H1 (cell line): ENCODE data around the gene FAM43B. TPM values are rescaled to one million over a fixed set of nuclear protein-coding genes. Genes with fewer than 3 reads are reported as not detected.
A peak's percentile ranks its signal among the peaks of the same experiment; 100 is the strongest.

ENCODE experiments used
- CTCF ChIA-PET: fragments of 300-600 bp; sonication (Branson Sonifier 250); formaldehyde crosslinking; loops from one replicate; lab custom pipeline; 2021; ENCODE audit not compliant: partially characterized antibody; lab: Charles Lee
- POLR2A ChIA-PET: fragments of 300-600 bp; sonication (Branson Sonifier 250); formaldehyde crosslinking; loops from one replicate; lab custom pipeline; 2021; ENCODE audit warnings: inconsistent platforms; ENCODE audit not compliant: partially characterized antibody; lab: Charles Lee
- DNase-seq, 2 experiments: peaks; one replicate each; pipeline versions ENCODE4 v3.0.0 to v3.0.0-alpha.2; 2010 to 2022; ENCODE audit warnings: low spot score in 2 of 2, low read depth in 1 of 2, mixed read lengths in 1 of 2
- FAIRE-seq: peaks from 2 replicates; lab custom pipeline; 2011; peaks lifted over from hg19 to GRCh38; lab: Jason Lieb, UNC
- H2AFZ ChIP-seq: 2 replicates; pipeline ENCODE4 v1.8.1; 2012; ENCODE audit warnings: low read length, inconsistent platforms
- H2AK5ac ChIP-seq: 2 replicates; pipeline ENCODE4 v1.6.1; 2013; ENCODE audit warnings: low read depth, low read length
- H2BK120ac ChIP-seq: replicated peaks from 2 replicates; pipeline ENCODE3; 2013; ENCODE audit warnings: low read depth, low read length, inconsistent platforms
- H2BK12ac ChIP-seq: 2 replicates; pipeline ENCODE4 v1.6.1; 2013; ENCODE audit warnings: low read depth, low read length
- H2BK15ac ChIP-seq: 2 replicates; pipeline ENCODE4 v1.6.1; 2013; ENCODE audit warnings: low read length
- H2BK20ac ChIP-seq: 2 replicates; pipeline ENCODE4 v1.6.1; 2013; ENCODE audit warnings: low read length
- H2BK5ac ChIP-seq: 2 replicates; pipeline ENCODE4 v1.6.1; 2013; ENCODE audit warnings: low read depth, low read length
- H3K14ac ChIP-seq: 2 replicates; pipeline ENCODE4 v1.6.1; 2013; ENCODE audit warnings: inconsistent platforms; ENCODE audit not compliant: insufficient read length
- H3K18ac ChIP-seq: 2 replicates; pipeline ENCODE4 v1.6.1; 2013; ENCODE audit warnings: low read length; ENCODE audit errors: extremely low read depth
- H3K23ac ChIP-seq: 2 replicates; pipeline ENCODE4 v1.6.1; 2013; ENCODE audit warnings: inconsistent platforms; ENCODE audit not compliant: insufficient read length
- H3K23me2 ChIP-seq: 2 replicates; pipeline ENCODE4 v1.6.1; 2013; ENCODE audit warnings: low read depth, low read length
- H3K27ac ChIP-seq: 2 replicates; pipeline ENCODE4 v1.6.1; 2011; ENCODE audit warnings: low read depth, low read length, inconsistent platforms
- H3K27me3 ChIP-seq, 4 experiments: replicated peaks in 1 of 4; 1 replicate in 1 of 4; 2 replicates in 3 of 4; pipeline versions ENCODE4 v1.6.1 to v1.8.1; 2011 to 2013; ENCODE audit warnings: low read length in 3 of 4, mild to moderate bottlenecking in 3 of 4, inconsistent platforms in 2 of 4, mixed read lengths in 2 of 4, moderate library complexity in 1 of 4; ENCODE audit not compliant: control insufficient read depth in 3 of 4, insufficient read depth in 3 of 4; ENCODE audit errors: extremely low read depth in 1 of 4
- H3K36me3 ChIP-seq, 4 experiments: 2 replicates each; pipeline versions ENCODE4 v1.6.1 to v1.8.1; 2011 to 2013; ENCODE audit warnings: mild to moderate bottlenecking in 4 of 4, low read length in 3 of 4, moderate library complexity in 2 of 4, control low read depth in 1 of 4, inconsistent platforms in 1 of 4; ENCODE audit not compliant: insufficient read depth in 4 of 4, control insufficient read depth in 2 of 4
- H3K4ac ChIP-seq: replicated peaks from 2 replicates; pipeline ENCODE3; 2013; ENCODE audit warnings: low read length, low read depth, mixed read lengths, inconsistent platforms; ENCODE audit not compliant: insufficient read length
- H3K4me1 ChIP-seq, 4 experiments: replicated peaks in 1 of 4; 1 replicate in 1 of 4; 2 replicates in 3 of 4; pipeline versions ENCODE4 v1.6.1 to v1.8.1; 2011 to 2013; ENCODE audit warnings: low read length in 3 of 4, inconsistent platforms in 2 of 4, mixed read lengths in 1 of 4; ENCODE audit not compliant: insufficient read depth in 4 of 4, control insufficient read depth in 3 of 4
- H3K4me2 ChIP-seq, 2 experiments: 2 replicates each; pipeline versions ENCODE4 v1.6.1 to v1.8.1; 2011 to 2013; ENCODE audit warnings: low read depth in 2 of 2, low read length in 2 of 2, control low read depth in 1 of 2, inconsistent platforms in 1 of 2, mild to moderate bottlenecking in 1 of 2; ENCODE audit not compliant: insufficient read depth in 1 of 2
- H3K4me3 ChIP-seq, 4 experiments: fragments of 200-600, 300-600 bp in 1 of 4; sonication (generic), shearing (Covaris generic), sonication (Bioruptor Twin) in 1 of 4; 2 replicates each; pipeline versions ENCODE4 v1.5.1 to v1.8.1; 2011 to 2016; ENCODE audit warnings: low read length in 4 of 4, low read depth in 3 of 4, control low read depth in 2 of 4, inconsistent platforms in 2 of 4, mild to moderate bottlenecking in 2 of 4, mixed read lengths in 1 of 4, moderate library complexity in 1 of 4; ENCODE audit not compliant: insufficient read depth in 2 of 4; ENCODE audit errors: extremely low read depth in 1 of 4
- H3K56ac ChIP-seq: replicated peaks from 2 replicates; pipeline ENCODE3; 2013; ENCODE audit warnings: low read depth, mild to moderate bottlenecking, mixed read lengths, low read length, inconsistent platforms; ENCODE audit not compliant: insufficient read length
- H3K79me1 ChIP-seq: 2 replicates; pipeline ENCODE4 v1.6.1; 2013; ENCODE audit warnings: low read depth, low read length, control low read depth
- H3K79me2 ChIP-seq, 2 experiments: 2 replicates each; pipeline versions ENCODE4 v1.6.1 to v1.8.1; 2012 to 2013; ENCODE audit warnings: low read length in 2 of 2, mild to moderate bottlenecking in 2 of 2, inconsistent platforms in 1 of 2; ENCODE audit not compliant: insufficient read depth in 2 of 2, control insufficient read depth in 1 of 2
- H3K9ac ChIP-seq, 4 experiments: replicated peaks in 1 of 4; 1 replicate in 1 of 4; 2 replicates in 3 of 4; pipeline versions ENCODE4 v1.6.1 to v1.8.1; 2011 to 2013; ENCODE audit warnings: low read depth in 3 of 4, low read length in 3 of 4, control low read depth in 2 of 4, mild to moderate bottlenecking in 2 of 4, moderate library complexity in 2 of 4, inconsistent platforms in 1 of 4; ENCODE audit errors: extremely low read depth in 1 of 4
- H3K9me3 ChIP-seq, 2 experiments: 2 replicates each; pipeline versions ENCODE4 v1.6.1 to v1.8.1; 2012 to 2013; ENCODE audit warnings: mild to moderate bottlenecking in 2 of 2, moderate library complexity in 2 of 2, control low read depth in 1 of 2, inconsistent platforms in 1 of 2, low read depth in 1 of 2, low read length in 1 of 2, mixed read lengths in 1 of 2; ENCODE audit not compliant: insufficient read depth in 2 of 2
- H4K20me1 ChIP-seq, 2 experiments: replicated peaks in 1 of 2; 2 replicates each; pipeline versions ENCODE3 to v1.8.1; 2011 to 2013; ENCODE audit warnings: inconsistent platforms in 2 of 2, low read length in 2 of 2, mild to moderate bottlenecking in 1 of 2; ENCODE audit not compliant: insufficient read depth in 2 of 2, control insufficient read depth in 1 of 2
- H4K5ac ChIP-seq: 2 replicates; pipeline ENCODE4 v1.6.1; 2013; ENCODE audit warnings: low read length, low read depth, mixed read lengths, inconsistent platforms; ENCODE audit not compliant: insufficient read length
- H4K8ac ChIP-seq: 2 replicates; pipeline ENCODE4 v1.8.0; 2013; ENCODE audit warnings: mild to moderate bottlenecking, moderate library complexity, low read length, inconsistent platforms; ENCODE audit not compliant: insufficient read depth; ENCODE audit errors: extremely low read depth
- H4K91ac ChIP-seq: replicated peaks from 2 replicates; pipeline ENCODE3; 2013; ENCODE audit warnings: low read length, mixed read lengths, inconsistent platforms; ENCODE audit not compliant: insufficient read length
- SIRT6 ChIP-seq: IDR thresholded peaks from one replicate; pipeline ENCODE4 v1.7.1; 2012; ENCODE audit warnings: low read length, inconsistent platforms
- WGBS, 2 experiments: shearing (Covaris generic) in 1 of 2; methylation state at CpG; one replicate each; pipeline versions ENCODE4 v1.1.6 to v1.1.7; 2013 to 2015; ENCODE audit warnings: low lambda C conversion rate in 2 of 2, mixed read lengths in 2 of 2, inconsistent platforms in 1 of 2, low coverage in 1 of 2, missing lambda C conversion rate in 1 of 2; ENCODE audit not compliant: insufficient replicate concordance in 2 of 2, insufficient coverage in 1 of 2, insufficient read length in 1 of 2; ENCODE audit errors: extremely low coverage in 1 of 2, missing lambda C conversion rate in 1 of 2; 5-methylcytosine and 5-hydroxymethylcytosine counted together
- polyA plus RNA-seq, 7 experiments: library from polyadenylated mRNA; depleted of rRNA in 3 of 7; stranded (reverse) in 5 of 7; unstranded in 2 of 7; fragments of >200 nt in 5 of 7; fragments of 200-250 nt in 2 of 7; gene quantifications; 1 replicate in 5 of 7; 2 replicates in 1 of 7; 4 replicates in 1 of 7; pipeline versions ENCODE4 v1.2.1 to v1.2.3, GENCODE V29; 2011 to 2013; ENCODE audit warnings: missing spikeins in 2 of 7, mixed read lengths in 2 of 7
- total RNA-seq: library from RNA; stranded (reverse); fragmentation: NEBNext Ultra II Directional; extraction: Animal tissue kit (Norgen Biotek cat#: 25700); gene quantifications from 2 replicates; pipeline ENCODE4 v1.2.1, GENCODE V29; 2021
- TF ChIP-seq, protein P1 (sequence below): IDR thresholded peaks from 2 replicates; pipeline ENCODE4 v1.6.1; 2011; ENCODE audit warnings: low read depth, mild to moderate bottlenecking, low read length; ENCODE audit not compliant: insufficient read depth

The FAM43B gene
- total and polyA plus RNA-seq, 2 of the 8 experiments (the other 6 are each of a cell fraction or from before 2014, with no cell fraction given) = 0.88 to 2.2 TPM

DNA sequence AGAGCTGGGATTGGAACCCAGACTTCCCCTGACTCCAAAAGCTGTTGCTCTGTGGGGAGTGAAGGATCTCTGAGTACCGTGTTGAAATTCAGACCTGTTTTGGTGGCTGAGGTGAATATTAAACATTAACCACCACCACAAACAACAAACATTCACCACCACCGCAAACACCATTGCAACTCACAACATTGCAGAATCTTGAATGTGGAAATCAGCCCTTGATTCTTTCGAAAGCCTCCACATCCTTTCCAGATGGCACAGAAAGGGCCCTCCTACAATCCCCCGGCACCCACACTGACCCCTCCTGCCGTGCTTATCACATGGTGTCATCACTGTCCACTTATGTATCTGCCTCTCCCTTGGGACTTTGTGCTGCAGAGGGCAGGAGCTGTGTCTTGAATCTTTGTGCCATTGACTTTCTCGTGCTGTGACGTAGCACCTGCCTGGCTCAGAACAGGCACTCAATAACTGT is 38.0 kb downstream of the FAM43B start:
- Histone ChIP-seq H3K9me3 (no peaks in the 10 kb centered on the region), H2BK20ac (peak overlapping the region; percentile 65; the same call in 1 of the 2 replicates), H2BK15ac (peak overlapping the region; percentile 53; the same call in 1 of the 2 replicates), H3K23me2 (no peaks in the 10 kb centered on the region), H2BK12ac (0 out of 2 replicates have a peak overlapping the region, but pooled peaks have one; percentile 55), H3K36me3 (no peaks in the 10 kb centered on the region), H3K4me3 (no peak overlapping the region), H2AFZ (no peak overlapping the region), H3K79me2 (no peaks in the 10 kb centered on the region), H2BK120ac (no peak overlapping the region), H3K27ac (no peak overlapping the region), H3K27me3 (no peaks in the 10 kb centered on the region), H3K56ac (no peak overlapping the region), H3K79me1 (no peaks in the 10 kb centered on the region), H4K20me1 (no peaks in the 10 kb centered on the region), H2AK5ac (no peak overlapping the region), H3K23ac (no peak overlapping the region), H3K4ac (no peak overlapping the region), H3K18ac (no peak overlapping the region; the same call in 1 of the 2 replicates), H4K8ac (no peak overlapping the region), H3K14ac (no peak overlapping the region), H3K4me2 (peak overlapping the region in 1 of 2 experiments; percentile 5; a peak in 1 of 4 replicates), H3K9ac (no peak overlapping the region), H4K91ac (peak overlapping the region; percentile 0), H2BK5ac (no peak overlapping the region), H4K5ac (no peak overlapping the region), H3K4me1 (peaks cover 0 to 16% (median 11%) of the 10 kb centered on the region in 4 experiments; a peak in 5 of 7 replicates)
- ChIA-PET POLR2A (interaction anchor here (0.6 to 1.4 kb wide), 3 partner anchors 28 to 196 kb away, joined by 3 read pairs; no protein-coding TSS in a partner anchor), CTCF (interaction anchor here (0.8 to 3.4 kb wide), 6 partner anchors 14 to 107 kb away, joined by 3 to 28 read pairs (median 7); partner anchors contain the start of gene PINK1)
- FAIRE-seq (no peak), DNase-seq (no peak)
- 78% methylated on average over 7 of the region's 7 CpGs; no CpG with 5 or more reads in 1 of the 2 experiments for WGBS, 2 experiments
- TF ChIP-seq, protein P1, sequence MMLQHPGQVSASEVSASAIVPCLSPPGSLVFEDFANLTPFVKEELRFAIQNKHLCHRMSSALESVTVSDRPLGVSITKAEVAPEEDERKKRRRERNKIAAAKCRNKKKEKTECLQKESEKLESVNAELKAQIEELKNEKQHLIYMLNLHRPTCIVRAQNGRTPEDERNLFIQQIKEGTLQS = no peak
- no peak for TF ChIP-seq SIRT6
